WERI-Rb-1 (cell line): ENCODE results near the gene PRR18.

Experiments used
- DNase-seq: peaks from one replicate; pipeline ENCODE4 v3.0.0-alpha.2; 2020
- H3K27ac ChIP-seq: fragments of 250-450 bp; sonication (Bioruptor Pico); 2 replicates; pipeline ENCODE4 v1.5.1; 2020; ENCODE audit warnings: mild to moderate bottlenecking, moderate library complexity
- H3K27me3 ChIP-seq: fragments of 250-450 bp; sonication (Bioruptor Pico); 2 replicates; pipeline ENCODE4 v1.5.1; 2021; ENCODE audit warnings: mild to moderate bottlenecking, low read depth, moderate library complexity; ENCODE audit not compliant: insufficient read depth, severe bottlenecking
- H3K36me3 ChIP-seq: fragments of 250-450 bp; sonication (Bioruptor Pico); 2 replicates; pipeline ENCODE4 v1.5.1; 2020; ENCODE audit warnings: mild to moderate bottlenecking, moderate library complexity
- H3K4me3 ChIP-seq: 2 replicates; pipeline ENCODE4 v1.5.1; 2011; ENCODE audit warnings: low read depth, mild to moderate bottlenecking, control low read depth, low read length
- H3K9me3 ChIP-seq: fragments of 250-450 bp; sonication (Bioruptor Pico); 2 replicates; pipeline ENCODE4 v1.5.1; 2021; ENCODE audit warnings: mild to moderate bottlenecking, moderate library complexity; ENCODE audit not compliant: severe bottlenecking
- TF ChIP-seq, protein P1 (sequence below): IDR thresholded peaks from 2 replicates; pipeline ENCODE4 v1.5.1; 2011; ENCODE audit warnings: low read depth, mild to moderate bottlenecking, control low read depth, inconsistent platforms, low read length

PRR18 gene

DNA sequence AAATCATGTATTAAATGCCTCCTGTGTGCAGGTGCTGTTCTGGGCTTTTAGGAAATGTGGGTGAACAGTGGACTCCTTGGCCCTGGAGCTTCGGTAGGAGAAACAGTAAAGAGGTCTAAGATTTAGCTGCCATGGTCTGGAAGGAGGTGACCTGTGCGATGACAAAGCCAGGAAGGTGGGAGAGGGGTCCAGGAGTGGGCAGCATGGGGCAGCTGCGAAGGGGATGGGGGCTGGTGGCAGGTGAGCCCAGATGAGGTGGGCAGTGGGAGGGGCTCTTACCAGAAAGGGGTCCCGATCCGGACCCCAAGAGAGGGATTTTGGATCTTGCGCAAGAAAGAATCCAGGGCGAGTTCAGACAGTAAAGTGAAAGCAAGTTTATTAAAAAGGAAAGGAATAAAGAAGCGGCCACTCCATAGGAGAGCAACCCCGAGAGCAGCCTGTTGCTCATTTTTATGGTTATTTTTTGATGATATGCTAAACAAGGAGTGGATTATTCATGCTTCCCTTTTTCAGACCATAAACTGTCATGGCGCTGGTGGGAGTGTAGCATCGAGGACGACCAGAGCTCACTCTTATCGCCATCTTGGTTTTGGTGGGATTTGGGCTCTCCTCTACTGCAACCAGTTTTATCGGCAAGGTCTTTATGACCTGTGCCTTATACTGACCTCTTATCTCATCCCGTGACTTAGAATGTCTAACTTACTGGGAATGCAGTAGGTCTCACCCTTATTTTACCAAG, 38.7 kb downstream of the PRR18 start:
- no peak for DNase-seq
- Histone ChIP-seq H3K9me3 (no peaks in the 10 kb centered on the region), H3K36me3 (no peaks in the 10 kb centered on the region), H3K27me3 (no peaks in the 10 kb centered on the region), H3K27ac (no peak overlapping the region), H3K4me3 (no peak overlapping the region)
- TF ChIP-seq, protein P1, sequence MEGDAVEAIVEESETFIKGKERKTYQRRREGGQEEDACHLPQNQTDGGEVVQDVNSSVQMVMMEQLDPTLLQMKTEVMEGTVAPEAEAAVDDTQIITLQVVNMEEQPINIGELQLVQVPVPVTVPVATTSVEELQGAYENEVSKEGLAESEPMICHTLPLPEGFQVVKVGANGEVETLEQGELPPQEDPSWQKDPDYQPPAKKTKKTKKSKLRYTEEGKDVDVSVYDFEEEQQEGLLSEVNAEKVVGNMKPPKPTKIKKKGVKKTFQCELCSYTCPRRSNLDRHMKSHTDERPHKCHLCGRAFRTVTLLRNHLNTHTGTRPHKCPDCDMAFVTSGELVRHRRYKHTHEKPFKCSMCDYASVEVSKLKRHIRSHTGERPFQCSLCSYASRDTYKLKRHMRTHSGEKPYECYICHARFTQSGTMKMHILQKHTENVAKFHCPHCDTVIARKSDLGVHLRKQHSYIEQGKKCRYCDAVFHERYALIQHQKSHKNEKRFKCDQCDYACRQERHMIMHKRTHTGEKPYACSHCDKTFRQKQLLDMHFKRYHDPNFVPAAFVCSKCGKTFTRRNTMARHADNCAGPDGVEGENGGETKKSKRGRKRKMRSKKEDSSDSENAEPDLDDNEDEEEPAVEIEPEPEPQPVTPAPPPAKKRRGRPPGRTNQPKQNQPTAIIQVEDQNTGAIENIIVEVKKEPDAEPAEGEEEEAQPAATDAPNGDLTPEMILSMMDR, result no peak

DNA sequence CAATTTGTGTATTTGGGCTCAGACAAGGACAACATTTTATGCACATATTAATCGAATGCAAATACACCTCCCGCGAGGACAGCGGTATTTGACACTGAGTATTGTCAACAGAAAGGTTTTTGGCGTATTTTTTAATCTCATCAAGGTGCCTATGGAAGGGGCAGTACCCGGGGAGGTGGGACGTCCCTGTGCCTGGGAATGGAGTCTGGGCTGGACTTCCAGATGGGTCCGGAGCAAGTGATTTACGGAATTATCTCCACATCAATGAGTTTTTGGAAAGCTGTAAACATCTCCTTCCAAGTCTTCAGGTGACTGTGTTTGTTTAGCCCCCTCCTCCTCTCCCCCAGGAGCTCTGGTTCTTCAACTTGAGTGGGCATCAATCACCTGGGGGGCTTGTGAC, 39.8 kb downstream of the PRR18 start:
- H3K27me3 ChIP-seq, result no peaks in the 10 kb centered on the region
- TF ChIP-seq, protein P1, result no peak
- no peaks in the 10 kb centered on the region for H3K36me3 ChIP-seq
- H3K27ac ChIP-seq, result no peak overlapping the region
- H3K4me3 ChIP-seq, result no peak overlapping the region
- no peaks in the 10 kb centered on the region for H3K9me3 ChIP-seq
- DNase-seq, result no peak

DNA sequence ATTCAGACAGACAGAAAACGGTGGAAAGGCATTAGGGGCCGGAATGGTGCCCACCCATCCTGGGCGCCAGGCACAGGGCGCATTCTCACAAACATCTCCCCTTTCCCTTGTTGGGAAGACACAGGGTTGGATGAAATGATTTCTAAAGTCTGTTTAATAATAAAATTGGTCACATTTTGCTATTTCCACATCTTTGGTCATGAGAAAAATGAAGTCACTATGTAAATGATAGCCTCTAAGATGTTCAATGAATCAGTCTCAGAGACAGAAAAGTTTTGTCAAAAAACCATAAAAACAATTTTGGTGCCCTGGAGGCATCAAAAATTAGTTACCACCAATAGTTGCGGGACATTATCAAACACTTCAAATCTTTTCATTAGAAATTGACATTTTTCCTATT, 40.7 kb downstream of the PRR18 start:
- Histone ChIP-seq H3K9me3 (no peaks in the 10 kb centered on the region), H3K27ac (no peak overlapping the region), H3K36me3 (no peaks in the 10 kb centered on the region), H3K4me3 (no peak overlapping the region), H3K27me3 (no peaks in the 10 kb centered on the region)
- TF ChIP-seq, protein P1, result no peak
- DNase-seq, result no peak

DNA sequence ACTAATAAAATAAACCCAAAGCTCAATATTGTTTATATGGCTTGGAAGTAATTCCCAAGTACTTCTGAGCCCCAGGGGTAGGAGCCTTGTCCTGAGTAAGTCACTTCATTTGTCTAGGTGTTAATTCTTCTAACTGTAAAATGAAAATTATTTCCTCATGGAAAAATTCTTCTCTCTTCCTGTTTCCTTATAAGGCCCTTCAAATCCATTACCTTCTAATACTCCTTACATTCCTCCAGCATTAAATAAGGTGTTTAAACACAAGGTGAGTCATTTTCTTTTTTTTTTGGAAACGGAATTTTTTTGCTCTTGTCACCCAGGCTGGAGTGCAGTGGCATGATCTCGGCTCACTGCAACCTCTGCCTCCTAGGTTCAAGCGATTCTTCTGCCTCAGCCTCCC, 41.9 kb downstream of the PRR18 start:
- no peak overlapping the region for H3K27ac ChIP-seq
- H3K4me3 ChIP-seq, result no peak overlapping the region
- DNase-seq, result no peak
- no peaks in the 10 kb centered on the region for H3K9me3 ChIP-seq
- H3K27me3 ChIP-seq, result no peaks in the 10 kb centered on the region
- TF ChIP-seq, protein P1, result no peak
- no peaks in the 10 kb centered on the region for H3K36me3 ChIP-seq

DNA sequence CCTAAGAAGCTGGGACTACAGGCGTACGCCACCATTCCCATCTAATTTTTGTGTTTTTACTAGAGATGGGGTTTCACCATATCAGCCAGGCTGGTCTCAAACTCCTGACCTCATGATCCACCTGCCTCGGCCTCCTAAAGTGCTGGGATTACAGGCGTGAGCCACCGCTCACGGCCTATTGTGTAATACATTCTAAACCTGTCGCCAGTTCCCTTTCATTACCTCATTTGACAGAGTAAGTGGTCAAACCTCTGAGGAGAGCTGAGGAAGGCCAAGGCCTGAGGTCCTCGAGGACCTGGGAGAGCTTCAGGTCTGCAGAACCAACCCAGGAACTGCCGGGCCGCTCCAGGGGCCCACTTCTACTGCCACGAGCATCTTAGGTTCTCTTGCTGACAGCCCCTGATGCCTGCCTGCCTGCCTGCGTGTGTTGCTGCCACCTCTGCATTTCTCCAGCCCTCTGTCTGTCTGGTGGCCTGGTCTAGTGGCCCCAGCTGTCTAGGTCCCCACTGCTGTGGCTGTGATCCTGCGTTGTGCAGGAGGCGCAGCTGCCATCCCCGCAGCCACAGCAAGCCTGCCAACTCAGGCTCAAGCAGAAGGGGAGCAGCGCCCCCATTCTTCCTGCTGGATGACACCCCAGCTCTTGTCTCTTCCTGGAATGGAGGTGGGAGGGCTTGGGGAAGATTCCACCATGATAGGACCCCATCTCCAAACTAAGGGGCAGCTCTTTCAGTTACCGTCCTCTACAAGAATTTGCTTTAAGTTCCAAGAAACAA, 45.3 kb downstream of the PRR18 start:
- H3K36me3 ChIP-seq, result no peaks in the 10 kb centered on the region
- H3K27ac ChIP-seq, result no peak overlapping the region
- no peak for DNase-seq
- no peaks in the 10 kb centered on the region for H3K9me3 ChIP-seq
- H3K4me3 ChIP-seq, result no peak overlapping the region
- TF ChIP-seq, protein P1, result no peak
- no peaks in the 10 kb centered on the region for H3K27me3 ChIP-seq
